NB4 (cell line): ENCODE results near the gene MAT2A.

Experiments used
- MYC ChIP-seq: IDR thresholded peaks from 2 replicates; pipeline ENCODE4 v1.6.1; 2011; ENCODE audit warnings: low read depth, low read length
- POLR2A ChIP-seq: IDR thresholded peaks from 2 replicates; pipeline ENCODE4 v1.6.1; 2011; ENCODE audit warnings: mild to moderate bottlenecking; ENCODE audit not compliant: insufficient read length; ENCODE audit errors: extremely low read depth
- TF ChIP-seq, protein P1 (sequence below): IDR thresholded peaks from one replicate; pipeline ENCODE4 v1.5.1; 2012; ENCODE audit warnings: low read depth, low read length
- TF ChIP-seq, protein P2 (sequence below): IDR thresholded peaks from 2 replicates; pipeline ENCODE4 v1.6.1; 2011; ENCODE audit warnings: low read depth, low read length

DNA sequence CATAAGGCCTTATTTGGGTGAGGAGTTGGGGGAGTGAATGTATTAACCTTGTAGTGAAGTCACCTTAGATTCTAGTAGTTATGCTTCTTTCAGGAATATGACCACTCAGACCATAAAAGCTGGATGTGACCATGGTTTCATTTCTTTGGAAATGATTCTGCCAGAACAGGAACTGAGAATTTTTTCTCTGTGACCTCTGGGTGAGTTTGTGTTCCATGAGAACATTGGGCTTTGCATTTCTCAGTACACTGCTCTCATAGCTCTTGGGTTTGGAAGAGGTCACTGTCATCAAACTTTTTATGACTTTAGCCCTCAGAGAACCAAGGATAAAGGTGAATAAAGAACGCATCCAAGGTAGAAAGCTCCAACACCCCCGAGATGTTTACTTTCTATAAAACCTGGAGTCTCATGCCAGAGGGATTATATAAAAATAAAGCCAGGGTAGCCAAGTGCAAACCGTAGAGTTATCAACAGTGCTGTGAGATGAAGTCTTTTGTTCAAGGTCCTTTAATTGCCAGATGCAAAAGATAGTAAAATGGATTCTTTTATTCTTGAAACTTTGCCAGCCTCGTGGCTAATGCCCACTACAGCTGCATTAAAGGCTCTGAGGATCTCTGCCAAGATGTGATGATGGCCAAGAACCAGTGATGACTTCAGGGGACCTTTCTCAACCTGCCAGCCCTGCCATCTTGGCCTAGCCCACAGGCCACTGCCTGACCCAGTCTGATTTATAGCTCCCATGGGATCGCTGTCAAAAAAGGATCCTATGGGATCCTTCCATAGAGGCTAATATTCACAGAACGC lies 27.8 kb upstream of the MAT2A start:
- TF ChIP-seq, protein P1, sequence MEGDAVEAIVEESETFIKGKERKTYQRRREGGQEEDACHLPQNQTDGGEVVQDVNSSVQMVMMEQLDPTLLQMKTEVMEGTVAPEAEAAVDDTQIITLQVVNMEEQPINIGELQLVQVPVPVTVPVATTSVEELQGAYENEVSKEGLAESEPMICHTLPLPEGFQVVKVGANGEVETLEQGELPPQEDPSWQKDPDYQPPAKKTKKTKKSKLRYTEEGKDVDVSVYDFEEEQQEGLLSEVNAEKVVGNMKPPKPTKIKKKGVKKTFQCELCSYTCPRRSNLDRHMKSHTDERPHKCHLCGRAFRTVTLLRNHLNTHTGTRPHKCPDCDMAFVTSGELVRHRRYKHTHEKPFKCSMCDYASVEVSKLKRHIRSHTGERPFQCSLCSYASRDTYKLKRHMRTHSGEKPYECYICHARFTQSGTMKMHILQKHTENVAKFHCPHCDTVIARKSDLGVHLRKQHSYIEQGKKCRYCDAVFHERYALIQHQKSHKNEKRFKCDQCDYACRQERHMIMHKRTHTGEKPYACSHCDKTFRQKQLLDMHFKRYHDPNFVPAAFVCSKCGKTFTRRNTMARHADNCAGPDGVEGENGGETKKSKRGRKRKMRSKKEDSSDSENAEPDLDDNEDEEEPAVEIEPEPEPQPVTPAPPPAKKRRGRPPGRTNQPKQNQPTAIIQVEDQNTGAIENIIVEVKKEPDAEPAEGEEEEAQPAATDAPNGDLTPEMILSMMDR = no peak
- TF ChIP-seq MYC = no peak
- TF ChIP-seq POLR2A = no peak
- TF ChIP-seq, protein P2, sequence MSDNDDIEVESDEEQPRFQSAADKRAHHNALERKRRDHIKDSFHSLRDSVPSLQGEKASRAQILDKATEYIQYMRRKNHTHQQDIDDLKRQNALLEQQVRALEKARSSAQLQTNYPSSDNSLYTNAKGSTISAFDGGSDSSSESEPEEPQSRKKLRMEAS = no peak
